ENCODE measurements around the gene SPATA6L.
A peak's percentile ranks its signal among the peaks of the same experiment; 100 is the strongest.

SPATA6L gene, protein sequence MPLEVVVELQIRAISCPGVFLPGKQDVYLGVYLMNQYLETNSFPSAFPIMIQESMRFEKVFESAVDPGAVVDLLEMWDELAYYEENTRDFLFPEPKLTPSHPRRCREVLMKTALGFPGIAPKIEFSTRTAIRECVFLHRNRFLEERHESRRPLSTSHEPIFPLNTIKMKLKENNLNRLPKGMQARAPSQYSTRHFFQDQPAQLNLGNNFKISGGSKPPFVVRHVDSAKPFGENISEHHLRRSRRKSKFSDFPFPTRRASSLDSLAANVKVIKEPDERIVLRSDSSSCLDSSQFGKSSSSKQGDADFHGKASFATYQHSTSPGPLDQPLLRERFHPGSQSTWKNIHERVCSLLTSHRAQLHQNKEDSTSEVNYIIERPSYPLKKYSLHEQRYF

DNA sequence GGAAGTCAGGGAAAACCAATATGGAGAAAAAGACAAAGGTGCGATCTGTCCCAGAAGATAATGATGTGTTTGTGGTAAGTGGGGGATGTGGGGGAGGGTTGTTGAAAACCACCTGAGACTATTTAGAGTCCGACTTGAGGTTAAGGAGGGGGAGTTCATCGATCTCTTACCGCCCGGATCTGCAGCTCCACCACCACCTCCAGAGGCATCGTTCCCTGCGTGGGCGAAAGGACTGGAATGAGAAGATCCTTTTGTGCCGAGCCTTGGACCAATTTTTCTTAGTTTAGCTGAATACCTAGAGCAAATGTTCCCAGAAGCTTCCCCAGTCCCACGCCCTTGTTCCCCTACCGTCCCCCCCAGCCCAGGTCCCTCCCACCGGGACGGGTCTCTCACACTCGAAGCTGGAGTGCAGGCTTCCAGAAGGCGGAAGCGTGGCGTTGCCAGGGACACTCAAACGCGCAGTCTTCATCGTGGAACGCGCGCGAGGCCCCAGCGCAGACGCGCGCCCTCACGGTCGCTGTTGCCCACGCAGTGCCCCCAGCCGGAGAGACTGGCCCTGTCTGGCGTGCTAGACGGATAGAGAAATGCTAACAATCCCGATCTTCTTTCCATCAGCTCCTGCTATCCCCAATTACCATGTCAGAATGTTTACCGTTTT lies at the start of gene SPATA6L:
TSS of gene SPATA6L (minus strand) at position 439 of the 658 bp plus-strand sequence. CDS start at position 209, 230 bp downstream.
- peak; percentile 40 to 41 for DNase-seq

DNA sequence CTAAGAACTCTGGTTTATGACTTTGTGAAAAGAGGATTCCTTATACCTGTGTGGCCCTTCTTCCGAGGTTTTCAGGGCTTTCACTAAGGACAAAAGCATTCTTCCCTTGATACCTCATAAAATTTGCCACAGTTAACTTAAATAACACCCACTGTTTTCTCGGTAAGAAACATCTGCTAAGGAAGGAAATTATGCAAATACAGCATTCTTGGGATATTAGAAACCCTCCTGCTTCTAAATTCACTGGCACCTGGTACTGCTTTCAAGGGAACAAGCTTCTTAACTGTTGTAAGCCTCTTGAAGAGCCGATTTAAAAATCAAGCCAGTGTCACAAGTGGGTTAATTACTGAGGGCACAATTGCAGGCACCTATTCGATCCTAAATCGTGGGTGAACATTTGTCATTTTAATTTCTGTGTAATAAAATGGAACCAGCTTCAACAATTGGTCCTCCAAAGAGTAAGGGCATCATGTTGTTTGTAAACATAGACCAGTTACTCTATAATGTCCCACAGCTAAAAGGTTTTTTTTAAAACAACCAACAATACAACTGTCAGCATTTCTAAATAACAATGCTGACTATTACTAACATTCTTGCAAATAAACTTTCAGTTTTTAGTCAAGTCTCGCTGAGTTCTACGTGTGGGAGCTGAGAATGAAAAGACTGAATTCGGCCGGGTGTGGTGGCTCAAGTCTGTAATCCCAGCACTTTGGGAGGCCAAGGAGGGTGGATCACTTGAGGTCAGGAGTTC lies 48.2 kb upstream of the SPATA6L start:
- no peak for DNase-seq

- no peak for DNase-seq
These were observed 47.6 kb upstream of the SPATA6L start for GRCh38 chr9:4713849-4714248.

GRCh38 chr9:4709380-4709779 lies 43.1 kb upstream of the SPATA6L start:
- no peak for DNase-seq

DNA sequence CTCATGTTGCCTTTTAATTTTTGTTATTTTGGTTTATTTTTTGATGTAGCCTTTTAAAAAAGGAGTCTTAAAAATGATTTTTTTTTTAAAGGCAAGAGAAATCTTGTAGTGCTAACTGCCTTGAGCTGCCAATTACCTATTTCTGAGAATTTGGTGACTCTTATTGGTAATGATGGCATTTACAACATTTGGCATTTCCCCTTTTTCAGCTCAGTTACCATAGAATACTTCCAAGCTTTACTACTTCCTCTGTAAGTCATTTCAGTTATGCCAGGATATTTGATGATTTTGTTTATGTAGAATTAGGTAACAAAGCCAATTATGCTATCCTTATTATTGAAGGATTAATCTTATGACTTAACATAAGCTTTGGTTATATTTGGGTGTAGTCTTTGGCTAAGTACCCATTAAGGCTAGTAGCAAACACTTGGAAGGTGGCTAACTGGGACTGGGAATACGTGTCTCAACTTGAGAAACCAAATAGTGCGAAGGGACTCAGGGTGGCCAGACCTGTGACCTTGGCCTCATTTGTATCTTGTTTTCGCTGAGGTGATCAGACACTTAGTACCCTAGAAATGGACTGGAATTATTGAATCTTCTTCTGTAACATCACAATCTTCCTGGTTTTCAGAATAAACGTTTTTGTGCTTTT lies 40.8 kb upstream of the SPATA6L start:
- no peak for DNase-seq

DNA sequence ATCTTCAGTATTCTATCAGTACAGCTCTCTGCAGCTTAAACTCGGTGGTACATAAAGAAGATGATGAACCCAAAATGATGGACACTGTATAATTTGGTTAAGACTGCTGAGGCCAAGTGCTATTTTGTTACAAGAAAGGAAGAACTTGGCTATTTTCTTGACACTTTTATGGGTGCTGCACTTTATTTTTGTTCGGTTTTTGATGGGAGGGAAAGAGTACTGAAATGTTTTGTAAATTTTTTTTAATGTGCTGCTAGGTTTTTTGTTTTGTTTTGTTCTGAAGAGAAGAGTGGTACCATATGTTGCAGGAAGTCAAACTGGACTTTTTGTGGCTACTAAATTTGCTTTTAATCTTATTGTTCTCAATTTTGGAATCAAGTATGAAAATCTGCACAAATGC lies 39.7 kb upstream of the SPATA6L start:
- DNase-seq, result no peak

DNA sequence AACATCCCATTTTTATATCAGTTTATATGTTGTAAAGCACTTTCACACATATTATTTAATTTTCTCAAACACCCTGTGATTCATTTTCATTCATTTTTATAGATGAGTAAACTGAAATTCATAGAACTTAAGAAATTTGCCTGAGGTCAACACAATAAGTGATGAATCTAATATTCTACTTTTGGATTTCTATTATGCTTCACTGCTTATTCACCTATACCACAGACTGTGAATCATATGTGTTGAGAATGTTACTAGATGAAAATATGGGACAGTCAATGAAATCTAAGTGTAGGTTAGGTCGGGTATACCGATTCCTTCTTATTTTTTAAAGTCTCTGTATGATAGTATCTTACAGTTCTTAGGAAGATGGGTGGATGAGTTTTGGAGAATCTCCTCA lies 37.8 kb upstream of the SPATA6L start:
- no peak for DNase-seq

- DNase-seq, result no peak
These were observed 35.2 kb upstream of the SPATA6L start for GRCh38 chr9:4701526-4701925.

DNA sequence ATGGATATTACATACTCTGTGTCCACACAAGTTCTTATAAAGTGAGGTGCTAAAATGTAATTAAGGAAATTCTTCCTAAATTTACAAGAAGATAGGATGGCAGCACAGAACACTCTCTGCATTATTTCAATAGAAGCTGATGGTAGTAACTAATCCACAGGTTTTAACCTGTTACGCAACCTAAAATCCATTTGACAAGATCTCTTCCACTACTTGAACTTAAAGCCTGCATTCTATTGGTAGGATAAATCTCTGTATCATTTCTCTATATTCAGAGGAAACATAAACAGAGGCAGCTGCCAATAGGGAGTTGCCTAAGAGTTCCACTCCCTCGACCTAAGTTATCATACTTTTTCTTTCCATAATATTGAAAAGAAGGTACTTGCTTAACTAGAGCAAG lies 34.7 kb upstream of the SPATA6L start:
- DNase-seq, result no peak

GRCh38 chr9:4700091-4700490 lies 33.8 kb upstream of the SPATA6L start:
- DNase-seq, result no peak

GRCh38 chr9:4691795-4692194 lies 25.5 kb upstream of the SPATA6L start:
- DNase-seq, result no peak

DNA sequence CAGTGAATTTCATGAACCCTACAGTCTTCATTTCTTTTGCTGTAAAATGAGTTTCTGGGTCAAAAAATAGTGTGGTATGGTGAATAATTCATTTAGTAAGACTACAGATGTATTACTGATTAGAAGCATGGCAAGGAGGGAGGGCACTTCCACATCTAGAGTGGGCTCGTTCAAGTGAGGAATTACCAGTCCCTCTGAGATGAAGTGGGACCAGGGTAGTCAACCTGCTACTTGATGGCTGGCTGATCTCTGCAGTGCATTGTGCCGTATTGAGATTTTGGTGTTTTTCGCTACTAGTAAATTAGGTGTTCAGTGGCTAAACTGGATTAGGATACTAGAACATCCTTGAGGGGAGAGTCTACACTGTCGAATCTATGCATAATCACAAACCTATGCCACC lies 23.9 kb upstream of the SPATA6L start:
- DNase-seq, result no peak

GRCh38 chr9:4689687-4690104 lies 23.4 kb upstream of the SPATA6L start:
- DNase-seq, result no peak

DNA sequence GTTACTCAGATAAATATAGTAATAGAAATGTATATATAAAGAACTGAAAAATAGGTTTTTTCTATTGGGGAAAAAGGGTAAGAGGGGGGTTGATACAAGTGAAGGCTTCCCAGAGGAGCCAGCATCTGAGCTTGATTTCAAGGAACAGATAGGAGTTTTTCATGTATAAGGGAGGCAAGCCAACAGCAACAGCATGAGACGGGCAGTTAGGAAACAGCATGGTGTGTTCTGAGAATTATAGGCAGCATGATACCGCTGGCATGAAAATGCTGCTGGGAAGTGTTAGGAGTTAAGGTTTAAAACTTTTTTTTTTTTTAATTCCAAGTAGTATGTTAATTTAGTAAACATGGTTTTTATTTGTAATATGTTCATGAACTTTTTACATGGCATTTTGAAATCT lies 22.7 kb upstream of the SPATA6L start:
- no peak for DNase-seq

DNA sequence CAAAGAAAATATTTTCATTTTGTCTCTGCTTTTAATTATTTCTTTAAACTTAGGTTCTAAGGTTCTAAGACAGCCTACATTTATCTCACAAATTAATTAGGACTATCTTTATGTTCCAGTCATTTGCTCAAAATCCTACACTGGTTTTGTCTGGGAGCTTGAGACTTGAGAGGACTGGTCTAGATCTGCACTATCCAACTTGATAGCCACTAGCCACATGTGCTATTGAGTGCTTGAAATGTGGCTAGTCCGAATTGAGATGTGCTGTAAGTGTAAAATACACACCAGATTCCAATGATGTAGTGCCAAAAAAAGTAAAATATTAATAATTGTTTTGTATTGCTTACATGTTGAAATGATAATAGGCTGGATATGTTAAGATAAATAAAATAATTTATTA lies 20.3 kb upstream of the SPATA6L start:
- no peak for DNase-seq

- DNase-seq, result no peak
These were observed 19.8 kb upstream of the SPATA6L start for GRCh38 chr9:4686112-4686511.

DNA sequence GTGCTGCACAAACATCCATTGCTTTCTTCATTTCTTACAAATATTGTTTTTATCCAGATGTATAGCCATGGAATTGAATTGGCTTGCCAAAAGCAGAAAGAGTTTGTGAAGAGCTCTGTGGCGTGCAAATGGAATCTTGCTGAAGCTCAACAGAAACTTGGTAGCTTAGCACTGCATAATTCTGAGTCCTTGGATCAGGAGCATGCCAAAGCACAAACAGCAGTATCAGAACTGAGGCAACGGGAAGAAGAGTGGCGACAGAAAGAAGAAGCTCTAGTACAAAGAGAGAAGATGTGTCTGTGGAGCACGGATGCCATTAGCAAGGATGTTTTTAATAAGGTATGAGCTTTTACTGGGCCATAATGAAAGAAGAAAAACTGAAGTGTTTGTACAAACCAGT lies 18.5 kb upstream of the SPATA6L start:
- DNase-seq, result no peak

GRCh38 chr9:4680750-4681149 lies 14.5 kb upstream of the SPATA6L start:
- DNase-seq, result no peak

DNA sequence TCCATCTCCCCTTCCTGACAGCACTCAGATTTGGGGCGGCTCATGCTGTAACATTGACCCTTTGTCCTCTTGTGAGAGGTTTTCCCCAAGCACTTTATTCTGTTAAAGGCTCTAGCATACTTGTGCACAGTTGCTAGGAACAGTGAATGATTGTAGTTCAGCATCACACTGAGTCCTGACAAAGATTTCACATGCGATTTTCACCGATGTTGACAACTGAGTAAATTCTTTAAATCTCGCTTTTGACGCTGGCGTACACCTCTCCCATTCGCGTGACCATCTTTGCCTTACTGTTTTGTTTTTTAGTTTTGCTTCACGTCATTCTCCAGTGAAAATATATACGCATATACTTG lies 13.9 kb upstream of the SPATA6L start:
- no peak for DNase-seq

DNA sequence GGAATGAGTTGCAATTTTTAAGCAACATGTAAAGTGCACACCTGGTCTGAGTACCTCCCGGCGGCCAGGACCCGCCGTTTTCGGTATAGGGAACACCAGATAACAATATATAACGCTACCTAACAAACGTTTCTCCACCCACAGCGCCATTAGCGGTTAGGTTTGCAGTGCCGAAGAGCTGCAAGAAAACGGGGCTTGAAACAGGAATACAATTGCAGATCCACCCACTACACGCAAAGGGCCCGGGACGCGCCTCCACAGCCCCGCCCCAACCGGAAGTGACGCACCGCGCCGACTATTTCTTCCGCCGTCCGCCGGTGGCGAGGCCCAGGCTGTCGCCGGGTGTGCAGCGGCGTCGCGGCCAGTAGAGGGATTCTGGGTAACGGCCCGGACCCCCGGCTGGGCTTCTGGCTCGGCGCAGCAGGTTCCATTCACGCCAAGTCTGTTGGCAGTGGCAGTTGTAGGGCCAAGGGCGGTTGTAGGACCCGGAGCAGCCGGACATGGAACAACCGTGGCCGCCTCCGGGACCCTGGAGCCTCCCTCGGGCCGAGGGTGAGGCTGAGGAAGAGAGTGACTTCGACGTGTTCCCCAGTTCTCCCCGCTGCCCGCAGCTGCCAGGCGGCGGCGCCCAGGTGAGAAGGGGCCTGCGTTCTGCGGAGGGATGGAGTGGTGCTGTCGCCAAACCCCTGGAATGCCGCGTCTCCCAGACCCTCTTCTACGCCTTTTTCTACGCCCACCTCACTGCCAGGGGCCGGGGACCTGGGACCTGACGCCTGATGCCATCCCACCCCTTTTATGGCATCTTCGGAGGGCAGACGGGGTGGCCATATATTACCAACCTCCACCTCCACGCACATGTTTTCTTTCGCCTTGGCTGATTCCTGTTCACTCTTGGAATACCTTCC lies 13.2 kb upstream of the SPATA6L start, which contains the start of gene CDC37L1:
TSS of gene CDC37L1 (plus strand) at position 302 of the 905 bp plus-strand sequence. CDS start at position 501, 199 bp downstream.
- peak; percentile 98 for DNase-seq

- peak in 1 of 2 donors; percentile 41 for DNase-seq
These were observed 12.5 kb upstream of the SPATA6L start for GRCh38 chr9:4678679-4679267.

- DNase-seq, result no peak
These were observed 11.1 kb upstream of the SPATA6L start for GRCh38 chr9:4677392-4677791.

All from CD4-positive, alpha-beta T cell treated with Interleukin-1 beta for 1 hour (primary cell).